Natural killer cell (primary cell): ENCODE data around the gene PON1. TPM values are rescaled to one million over a fixed set of nuclear protein-coding genes. Genes with fewer than 3 reads are reported as not detected.

Source experiments
- ATAC-seq, 3 donors: fragments of 150-1000 bp in 2 of 3; fragments of 200-7000 bp in 1 of 3; cut with Tn5 transposase; 1 replicate in 1 of 3; 2 replicates in 2 of 3; pipeline ENCODE4 v1.10.0; 2021; ENCODE audit warnings: mild to moderate bottlenecking in 2 of 3, moderate library complexity in 2 of 3
- DNase-seq, 2 donors: peaks; one replicate each; pipeline versions ENCODE4 v3.0.0 to v3.0.0-alpha.2; 2013 to 2021; ENCODE audit warnings: mixed read lengths in 1 of 2
- H3K27ac ChIP-seq: one replicate; pipeline ENCODE4 v1.5.1; 2013; ENCODE audit warnings: mild to moderate bottlenecking, low read length
- H3K27me3 ChIP-seq: one replicate; pipeline ENCODE4 v1.6.1; 2013; ENCODE audit warnings: low read length; ENCODE audit not compliant: control insufficient read depth, insufficient read depth
- H3K36me3 ChIP-seq: one replicate; pipeline ENCODE4 v1.6.1; 2013; ENCODE audit warnings: low read length; ENCODE audit not compliant: control insufficient read depth, insufficient read depth
- H3K4me1 ChIP-seq: one replicate; pipeline ENCODE4 v1.6.1; 2013; ENCODE audit warnings: low read length; ENCODE audit not compliant: control insufficient read depth, insufficient read depth
- H3K4me3 ChIP-seq: one replicate; pipeline ENCODE4 v1.5.1; 2013; ENCODE audit warnings: low read length
- H3K9me3 ChIP-seq: one replicate; pipeline ENCODE4 v1.6.1; 2013; ENCODE audit warnings: low read length; ENCODE audit not compliant: control insufficient read depth, insufficient read depth
- H3K27ac Mint-ChIP-seq, 2 donors: one replicate each; pipeline ENCODE4 v1.8.0; 2022; ENCODE audit warnings: mild to moderate bottlenecking in 2 of 2, mixed read lengths in 2 of 2, moderate library complexity in 1 of 2
- H3K27me3 Mint-ChIP-seq, 2 donors: one replicate each; pipeline ENCODE4 v1.8.0; 2022; ENCODE audit warnings: low read depth in 2 of 2, mixed read lengths in 2 of 2
- H3K36me3 Mint-ChIP-seq: one replicate; pipeline ENCODE4 v1.8.0; 2022; ENCODE audit warnings: mixed read lengths
- H3K4me1 Mint-ChIP-seq, 2 donors: one replicate each; pipeline ENCODE4 v1.8.0; 2022; ENCODE audit warnings: mixed read lengths in 2 of 2
- H3K4me3 Mint-ChIP-seq: one replicate; pipeline ENCODE4 v1.8.0; 2022; ENCODE audit warnings: mild to moderate bottlenecking, moderate library complexity, mixed read lengths
- H3K9me3 Mint-ChIP-seq, 2 donors: one replicate each; pipeline ENCODE4 v1.8.0; 2022; ENCODE audit warnings: mixed read lengths in 2 of 2
- WGBS: methylation state at CpG from one replicate; pipeline ENCODE4 v1.1.7; 2013; ENCODE audit warnings: missing lambda C conversion rate; ENCODE audit not compliant: insufficient coverage; 5-methylcytosine and 5-hydroxymethylcytosine counted together
- intact Hi-C: fragments of 100-400 bp; cut with micrococcal nuclease; formaldehyde crosslinking; loops from one replicate; pipeline ENCODE4 v1.14.2; 2022
- total RNA-seq, 4 donors: library from RNA; stranded (reverse); fragments of 120-200 nt in 1 of 4; gene quantifications; one replicate each; pipeline versions ENCODE4 v1.2.3 to v1.2.4, GENCODE V29; 2013 to 2022
- TF ChIP-seq, protein P1 (sequence below): fragments of 200-600 bp; IDR thresholded peaks from one replicate; pipeline ENCODE4 v1.8.0; 2022; ENCODE audit warnings: antibody characterized with exemption

PON1 gene
- total RNA-seq, 3 donors from 2014 or later (not counting 1 experiment from before 2014, with no cell fraction given), result not detected

DNA sequence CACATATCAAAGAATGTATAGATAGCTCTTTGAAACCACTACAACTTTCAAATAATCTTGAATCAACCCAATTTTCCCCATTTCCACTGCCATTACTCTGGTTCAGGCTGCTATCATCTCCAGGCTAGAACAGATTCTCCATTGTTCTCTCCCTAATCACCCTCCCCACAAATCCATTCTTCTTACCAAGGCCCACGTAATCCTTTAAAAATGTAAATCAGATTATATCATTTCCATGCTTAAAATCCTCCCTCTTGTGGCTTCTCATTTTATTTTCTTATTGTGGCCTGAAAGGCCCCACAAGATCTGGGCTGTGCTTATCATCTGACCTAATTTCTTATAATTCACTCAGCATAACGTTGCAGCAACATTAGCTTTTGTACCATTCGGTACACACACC lies 3.0 kb upstream of the PON1 start:
- DNase-seq, result no peak
- Mint-ChIP-seq H3K27me3 (peaks cover 7 to 14% of the 10 kb centered on the region in 2 donors), H3K36me3 (no peaks in the 10 kb centered on the region), H3K4me1 (peaks cover 11 to 13% of the 10 kb centered on the region in 2 donors), H3K9me3 (no peaks in the 10 kb centered on the region), H3K4me3 (no peak overlapping the region), H3K27ac (no peak overlapping the region)
- intact Hi-C loops, result no loop called here
- no peak for ATAC-seq
- Histone ChIP-seq H3K27ac (no peak overlapping the region), H3K4me1 (peaks cover 3% of the 10 kb centered on the region), H3K9me3 (no peaks in the 10 kb centered on the region), H3K4me3 (no peak overlapping the region), H3K36me3 (no peaks in the 10 kb centered on the region), H3K27me3 (peaks cover 9% of the 10 kb centered on the region)
- TF ChIP-seq, protein P1, sequence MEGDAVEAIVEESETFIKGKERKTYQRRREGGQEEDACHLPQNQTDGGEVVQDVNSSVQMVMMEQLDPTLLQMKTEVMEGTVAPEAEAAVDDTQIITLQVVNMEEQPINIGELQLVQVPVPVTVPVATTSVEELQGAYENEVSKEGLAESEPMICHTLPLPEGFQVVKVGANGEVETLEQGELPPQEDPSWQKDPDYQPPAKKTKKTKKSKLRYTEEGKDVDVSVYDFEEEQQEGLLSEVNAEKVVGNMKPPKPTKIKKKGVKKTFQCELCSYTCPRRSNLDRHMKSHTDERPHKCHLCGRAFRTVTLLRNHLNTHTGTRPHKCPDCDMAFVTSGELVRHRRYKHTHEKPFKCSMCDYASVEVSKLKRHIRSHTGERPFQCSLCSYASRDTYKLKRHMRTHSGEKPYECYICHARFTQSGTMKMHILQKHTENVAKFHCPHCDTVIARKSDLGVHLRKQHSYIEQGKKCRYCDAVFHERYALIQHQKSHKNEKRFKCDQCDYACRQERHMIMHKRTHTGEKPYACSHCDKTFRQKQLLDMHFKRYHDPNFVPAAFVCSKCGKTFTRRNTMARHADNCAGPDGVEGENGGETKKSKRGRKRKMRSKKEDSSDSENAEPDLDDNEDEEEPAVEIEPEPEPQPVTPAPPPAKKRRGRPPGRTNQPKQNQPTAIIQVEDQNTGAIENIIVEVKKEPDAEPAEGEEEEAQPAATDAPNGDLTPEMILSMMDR, result no peak
- WGBS, result 85% methylated on average over 3 of the region's 3 CpGs

DNA sequence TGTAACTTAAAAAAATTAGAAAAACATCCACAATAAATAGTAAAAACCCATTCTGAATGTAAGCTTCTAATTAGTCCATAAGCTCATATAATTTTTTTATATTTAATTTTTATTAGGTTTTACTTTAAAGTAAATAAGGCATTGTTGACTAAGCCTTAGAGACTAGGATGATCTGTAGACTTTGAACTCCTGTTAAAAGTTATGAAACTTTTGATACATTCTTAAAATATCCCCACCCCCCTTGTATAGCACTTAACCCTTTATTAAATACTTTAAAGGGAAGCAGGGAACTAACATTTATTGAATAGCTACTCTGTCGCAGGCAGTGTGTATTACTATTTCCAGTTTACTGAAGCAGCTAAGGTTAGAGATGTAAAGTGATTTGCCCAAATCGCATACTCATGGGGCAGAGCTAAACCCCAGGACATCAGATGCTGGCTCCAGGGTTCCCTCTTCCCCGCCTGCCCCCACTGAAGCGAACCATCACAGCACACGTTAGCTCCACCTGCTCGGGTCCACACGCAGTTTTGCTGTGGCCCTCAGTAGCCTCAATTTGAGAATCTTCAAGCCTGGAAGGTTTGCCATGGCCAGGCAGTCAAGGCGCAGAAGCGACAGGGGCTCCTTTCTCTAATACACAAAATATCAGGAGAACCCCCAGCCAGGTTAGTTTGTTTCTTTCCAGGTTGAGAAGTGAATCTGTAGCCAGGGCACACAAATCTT lies 762 bp downstream of the PON1 start:
- Mint-ChIP-seq H3K27me3 (peaks cover 7 to 14% of the 10 kb centered on the region in 2 donors), H3K4me1 (no peaks in the 10 kb centered on the region), H3K9me3 (no peaks in the 10 kb centered on the region), H3K36me3 (no peaks in the 10 kb centered on the region), H3K4me3 (no peak overlapping the region), H3K27ac (no peak overlapping the region)
- Histone ChIP-seq H3K4me1 (no peaks in the 10 kb centered on the region), H3K27me3 (peaks cover 9% of the 10 kb centered on the region), H3K4me3 (no peak overlapping the region), H3K36me3 (no peaks in the 10 kb centered on the region), H3K9me3 (no peaks in the 10 kb centered on the region), H3K27ac (no peak overlapping the region)
- WGBS, result 91% methylated on average over 7 of the region's 9 CpGs
- ATAC-seq (no peak), DNase-seq (no peak)
- TF ChIP-seq, protein P1, result no peak
- intact Hi-C loops, result no loop called here

DNA sequence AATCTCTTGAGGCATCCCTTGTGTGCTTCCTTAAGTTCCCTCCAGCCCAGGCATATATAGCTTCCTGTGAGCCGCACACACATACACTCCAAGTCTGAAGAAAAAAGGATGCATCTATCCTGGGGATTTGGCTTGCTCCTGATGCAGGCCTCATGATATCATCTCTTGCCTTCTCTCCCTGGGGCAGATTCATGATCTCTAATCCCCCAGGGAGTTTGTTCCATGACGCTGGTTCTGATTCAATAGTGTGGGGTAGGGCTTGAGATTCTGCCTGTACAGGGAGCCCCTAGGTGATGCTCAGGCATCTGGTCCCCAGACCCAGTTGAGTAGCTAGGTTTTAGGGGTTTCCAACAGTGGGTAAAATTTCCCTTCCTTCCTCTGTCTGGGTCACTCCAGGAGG lies 1.5 kb downstream of the PON1 start:
- Histone ChIP-seq H3K4me3 (no peak overlapping the region), H3K36me3 (no peaks in the 10 kb centered on the region), H3K9me3 (no peaks in the 10 kb centered on the region), H3K27me3 (peaks cover 9% of the 10 kb centered on the region), H3K27ac (no peak overlapping the region), H3K4me1 (no peaks in the 10 kb centered on the region)
- Mint-ChIP-seq H3K27me3 (peaks cover 7 to 14% of the 10 kb centered on the region in 2 donors), H3K36me3 (no peaks in the 10 kb centered on the region), H3K4me1 (no peaks in the 10 kb centered on the region), H3K4me3 (no peak overlapping the region), H3K9me3 (no peaks in the 10 kb centered on the region), H3K27ac (no peak overlapping the region)
- DNase-seq (no peak), ATAC-seq (no peak)
- TF ChIP-seq, protein P1, result no peak
- WGBS, result 92% methylated on average over 2 of the region's 2 CpGs
- intact Hi-C loops, result no loop called here

DNA sequence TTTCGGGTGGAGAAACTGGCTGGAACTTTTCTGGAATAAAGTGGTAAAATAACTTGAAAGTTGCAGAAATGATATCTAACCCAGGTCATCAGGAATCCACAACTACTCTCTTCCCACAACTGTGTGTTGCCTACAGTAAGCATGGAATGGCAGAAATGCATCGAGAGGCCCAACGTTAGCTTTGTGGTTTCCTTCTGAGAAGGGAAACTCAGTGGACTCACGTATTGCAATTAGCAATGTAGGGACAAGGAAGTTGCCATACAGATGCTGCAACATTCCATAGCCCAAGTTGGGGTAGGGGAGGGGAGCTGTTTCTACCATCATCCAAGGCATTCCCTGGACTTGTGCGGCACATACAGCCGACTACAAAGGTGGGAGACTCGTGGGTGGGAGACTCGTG lies 1.9 kb downstream of the PON1 start:
- Histone ChIP-seq H3K36me3 (no peaks in the 10 kb centered on the region), H3K9me3 (no peaks in the 10 kb centered on the region), H3K27me3 (peaks cover 9% of the 10 kb centered on the region), H3K27ac (no peak overlapping the region), H3K4me3 (no peak overlapping the region), H3K4me1 (no peaks in the 10 kb centered on the region)
- no peak overlapping the region for H3K27ac Mint-ChIP-seq
- WGBS, result 70% methylated on average over 7 of the region's 8 CpGs
- H3K9me3 Mint-ChIP-seq, result no peaks in the 10 kb centered on the region
- ATAC-seq, result no peak
- no peaks in the 10 kb centered on the region for H3K36me3 Mint-ChIP-seq
- peaks cover 7 to 14% of the 10 kb centered on the region in 2 donors for H3K27me3 Mint-ChIP-seq
- no peaks in the 10 kb centered on the region for H3K4me1 Mint-ChIP-seq
- no peak overlapping the region for H3K4me3 Mint-ChIP-seq
- TF ChIP-seq, protein P1, result no peak
- no peak for DNase-seq
- intact Hi-C loops, result no loop called here
